HG03469 (cell line): Measurements from ENCODE around the gene GRM4.

Source experiments
- ATAC-seq: cut with Tn5 transposase; IDR thresholded peaks from one replicate; pipeline ENCODE4 v1.9.1; 2021; ENCODE audit warnings: mild to moderate bottlenecking, moderate library complexity, moderate number of reproducible peaks; ENCODE audit not compliant: unreplicated experiment

Gene GRM4

GRCh38 chr6:34065466-34066217 is 80.2 kb downstream of the GRM4 start:
- no peak for ATAC-seq

DNA sequence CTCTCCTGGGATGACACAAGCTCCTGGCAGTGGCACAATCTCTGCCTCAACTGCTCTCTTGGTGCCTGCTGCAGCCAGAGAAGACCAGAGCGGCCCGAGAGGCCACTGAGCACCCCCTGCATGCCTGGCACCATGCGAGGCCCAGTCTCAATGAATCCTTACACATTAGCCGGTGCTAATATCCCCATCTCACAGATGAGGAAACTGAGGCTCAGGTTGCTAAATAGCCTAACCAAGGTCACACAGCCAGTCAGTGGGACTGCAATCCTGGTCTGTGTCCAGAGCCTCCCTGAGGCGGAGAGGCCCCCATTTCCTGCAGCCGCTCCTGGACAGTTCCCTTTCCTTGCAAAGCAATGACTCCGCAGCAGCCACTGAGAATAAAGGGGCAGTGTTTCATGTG is 81.2 kb downstream of the GRM4 start:
- ATAC-seq: no peak

DNA sequence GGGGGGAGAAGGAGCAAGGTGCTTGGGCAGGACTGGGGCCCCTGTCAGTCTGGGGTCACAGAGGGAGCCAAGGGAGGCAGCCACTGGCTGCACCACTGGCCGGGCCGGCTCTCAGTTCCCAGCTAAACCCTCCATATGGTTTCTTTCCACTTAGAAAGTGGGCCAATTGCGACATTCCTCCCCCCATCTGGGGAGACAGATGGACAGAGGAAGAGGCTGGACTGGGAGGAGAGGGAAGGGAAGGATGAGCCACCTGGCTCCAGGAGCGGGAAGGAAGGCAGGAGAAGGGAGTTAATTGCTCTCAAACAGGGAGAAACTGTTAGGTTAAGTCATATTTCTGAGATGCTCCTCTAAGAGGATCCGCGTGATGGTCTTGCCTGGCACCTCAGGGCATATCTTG is 82.2 kb downstream of the GRM4 start:
- ATAC-seq: no peak

GRCh38 chr6:34062815-34063214 is 83.1 kb downstream of the GRM4 start:
- ATAC-seq: no peak

DNA sequence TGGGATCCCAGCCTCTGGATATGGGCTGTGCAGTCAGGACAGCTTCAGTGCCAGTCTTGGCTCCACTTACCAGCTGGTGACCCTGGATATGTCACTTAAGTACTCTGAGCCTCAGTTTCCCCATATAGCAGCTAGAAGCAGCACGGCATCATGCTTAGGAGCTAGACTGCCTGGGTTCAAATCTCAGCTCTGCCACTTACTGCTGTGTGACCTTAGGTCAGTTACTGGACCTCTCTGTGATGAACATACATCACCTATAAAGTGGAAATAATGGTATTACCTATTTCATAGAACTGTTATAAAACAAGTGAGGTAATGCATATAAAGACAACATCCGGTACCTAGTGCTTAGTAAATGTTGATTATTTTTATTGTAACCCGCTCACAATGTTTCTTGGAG is 83.7 kb downstream of the GRM4 start:
- no peak for ATAC-seq

- no peak for ATAC-seq
Measured at GRCh38 chr6:34061348-34061747, 84.5 kb downstream of the GRM4 start.

DNA sequence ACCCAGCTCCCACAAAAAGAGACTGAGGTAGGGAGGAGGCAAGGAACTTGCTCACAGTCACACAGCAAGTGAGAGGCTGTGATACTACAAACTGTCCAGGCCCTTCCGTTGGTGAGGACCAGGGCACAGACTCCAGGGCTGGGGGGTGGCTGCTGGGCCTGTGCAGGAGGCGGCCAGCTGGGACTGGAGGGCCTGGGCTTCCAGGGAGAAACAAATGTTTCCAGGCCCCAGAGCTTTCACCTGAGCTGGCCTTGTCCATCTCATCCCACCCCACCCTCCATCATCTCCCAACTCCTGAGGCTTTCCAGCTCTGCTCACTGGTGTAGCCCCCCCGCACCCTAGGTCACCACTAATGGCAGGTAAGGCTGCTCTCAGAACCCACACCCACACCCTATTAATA is 86.0 kb downstream of the GRM4 start:
- no peak for ATAC-seq

GRCh38 chr6:34059136-34059731 is 86.7 kb downstream of the GRM4 start:
- ATAC-seq: no peak

- no peak for ATAC-seq
Measured at GRCh38 chr6:34057790-34058189, 88.1 kb downstream of the GRM4 start.

GRCh38 chr6:34057191-34057590 is 88.7 kb downstream of the GRM4 start:
- ATAC-seq: no peak

- no peak for ATAC-seq
Measured at GRCh38 chr6:34056305-34057108, 89.4 kb downstream of the GRM4 start.

- ATAC-seq: no peak
Measured at GRCh38 chr6:34055223-34055933, 90.5 kb downstream of the GRM4 start.

DNA sequence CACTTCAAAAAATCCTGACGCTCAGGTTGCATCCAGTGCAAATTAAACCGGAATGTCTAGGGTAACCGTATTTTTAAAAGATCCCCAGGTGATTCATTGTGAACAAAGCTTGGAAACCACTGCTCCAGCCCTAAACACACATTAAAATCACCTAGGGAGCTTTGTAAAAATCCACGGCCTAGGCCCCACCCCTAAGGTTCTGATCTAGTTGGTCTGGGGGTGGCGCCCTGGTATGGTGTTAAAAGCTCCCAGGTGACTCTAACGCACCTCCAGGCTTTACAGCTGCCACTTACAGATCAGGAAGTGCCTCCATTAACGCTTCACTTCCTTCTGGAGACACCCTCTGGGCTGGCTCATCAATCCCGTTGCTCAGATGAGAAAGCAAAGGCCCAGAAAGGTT is 92.2 kb downstream of the GRM4 start:
- ATAC-seq: no peak

DNA sequence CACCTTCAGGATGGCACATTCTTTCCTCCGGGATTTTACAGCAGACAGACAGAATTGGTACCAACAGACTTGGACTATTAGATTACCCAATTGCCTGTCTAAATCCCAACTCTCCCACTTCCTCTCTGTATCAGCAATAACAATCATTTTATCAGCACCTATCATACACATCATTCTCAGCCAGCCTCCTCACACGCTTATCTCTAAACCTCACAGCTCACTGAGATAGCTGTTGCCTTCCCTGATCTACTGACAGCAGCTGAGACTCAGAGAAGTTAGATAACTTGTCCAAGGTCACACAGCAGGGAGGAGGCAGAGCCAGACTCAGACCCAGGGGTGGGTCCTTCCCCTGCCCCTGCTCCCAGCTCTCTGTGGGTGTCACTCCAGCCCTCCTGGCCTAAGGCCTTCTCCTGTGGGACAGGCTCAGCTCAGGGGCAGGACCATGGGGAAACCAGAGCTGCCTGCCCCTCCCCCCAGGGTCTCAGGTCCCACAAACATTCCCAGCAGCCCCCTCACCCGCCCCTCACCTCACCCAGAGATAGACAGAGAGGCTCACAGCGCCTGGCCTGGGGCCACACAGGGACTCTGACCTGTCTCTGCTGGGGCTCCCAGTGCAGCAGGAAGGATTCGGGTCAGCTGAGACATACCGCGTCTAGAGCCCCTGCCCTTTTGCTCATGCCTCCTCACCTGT is 92.8 kb downstream of the GRM4 start:
- no peak for ATAC-seq

DNA sequence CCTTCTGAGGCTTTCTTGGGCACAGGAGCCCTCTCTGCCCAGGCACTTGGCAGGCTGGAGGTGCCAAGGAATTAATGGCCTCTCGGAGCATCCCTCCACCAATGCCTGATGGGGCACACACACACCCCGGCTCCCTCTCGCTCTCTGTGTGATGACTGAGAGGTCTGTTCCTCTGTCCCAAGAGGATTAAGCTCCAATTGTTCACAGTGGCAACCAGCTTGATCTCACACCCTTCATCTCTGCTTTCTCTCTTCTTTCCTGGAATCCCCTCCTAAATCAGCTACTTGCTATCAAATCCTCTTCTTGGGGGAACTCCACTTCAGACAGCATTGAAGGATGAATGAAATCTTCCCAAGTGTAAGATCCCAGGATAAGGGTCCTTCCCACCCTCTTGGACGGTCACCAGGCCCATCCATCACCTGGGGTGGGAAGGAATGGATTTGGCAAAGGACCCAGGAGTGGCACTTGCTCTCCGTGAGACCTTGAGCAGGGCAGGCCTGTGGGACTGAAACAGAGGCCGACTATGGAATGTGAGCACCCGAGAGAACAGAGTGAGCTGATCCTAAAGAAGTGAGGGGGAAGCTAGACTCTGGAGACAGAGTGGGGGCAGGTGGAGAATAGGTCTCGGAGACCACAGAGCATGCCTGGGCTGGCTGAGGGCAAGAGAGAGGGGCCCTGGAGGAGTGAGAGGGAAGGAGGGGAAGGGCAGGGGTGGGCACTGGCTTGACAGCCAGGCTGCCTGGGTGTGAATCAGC is 93.6 kb downstream of the GRM4 start:
- no peak for ATAC-seq

GRCh38 chr6:34051331-34051919 is 94.5 kb downstream of the GRM4 start:
- ATAC-seq: no peak

DNA sequence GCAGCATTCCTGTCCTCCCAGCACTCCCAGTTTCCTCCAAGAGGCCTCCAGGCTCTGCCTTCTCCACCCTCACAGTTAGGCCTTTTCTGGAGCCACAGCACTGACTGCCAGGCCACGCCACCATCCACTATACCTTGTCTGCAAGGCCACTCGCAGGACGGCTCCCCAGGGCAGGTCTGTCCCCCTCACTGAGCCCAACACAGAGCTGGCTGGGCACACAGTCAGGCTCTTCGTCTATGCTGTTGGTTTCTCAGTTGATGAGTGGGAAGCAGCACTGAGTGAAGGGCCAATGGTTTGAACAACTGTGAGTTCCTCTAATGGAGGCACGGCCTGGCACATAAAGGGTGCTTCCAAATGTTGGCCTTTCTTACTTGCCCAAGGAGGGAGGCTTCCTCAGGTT is 95.2 kb downstream of the GRM4 start:
- ATAC-seq: no peak

GRCh38 chr6:34049395-34050342 is 96.2 kb downstream of the GRM4 start:
- ATAC-seq: no peak
